MM.1S (cell line): ENCODE data around the gene DIPK1B.

Source experiments
- DNase-seq: peaks from one replicate; pipeline ENCODE4 v3.0.0-alpha.2; 2015
- H2AFZ ChIP-seq: fragments of 300-600 bp; sonication (generic); 2 replicates; pipeline ENCODE4 v1.6.0; 2016; ENCODE audit warnings: antibody characterized with exemption, low read length
- H3F3A ChIP-seq: fragments of 300-600 bp; sonication (generic); 2 replicates; pipeline ENCODE4 v1.6.1; 2016; ENCODE audit warnings: mild to moderate bottlenecking, antibody characterized with exemption, low read length, moderate library complexity, mixed read lengths; ENCODE audit not compliant: insufficient read depth
- H3K27ac ChIP-seq: fragments of 300-600 bp; sonication (generic); 2 replicates; pipeline ENCODE4 v1.5.1; 2016; ENCODE audit warnings: mild to moderate bottlenecking, low read length
- H3K27me3 ChIP-seq: fragments of 300-600 bp; sonication (generic); replicated peaks from 2 replicates; pipeline ENCODE4 v1.6.0; 2016; ENCODE audit warnings: low read length; ENCODE audit not compliant: insufficient read depth
- H3K36me3 ChIP-seq: fragments of 300-600 bp; sonication (generic); replicated peaks from 2 replicates; pipeline ENCODE4 v1.6.1; 2016; ENCODE audit warnings: mild to moderate bottlenecking, low read length, mixed read lengths; ENCODE audit not compliant: insufficient read depth
- H3K4me1 ChIP-seq: fragments of 300-600 bp; sonication (generic); 2 replicates; pipeline ENCODE4 v1.6.1; 2016; ENCODE audit warnings: low read length, mixed read lengths
- H3K4me2 ChIP-seq: fragments of 300-600 bp; sonication (generic); 2 replicates; pipeline ENCODE4 v1.6.0; 2016; ENCODE audit warnings: low read depth, low read length
- H3K4me3 ChIP-seq: fragments of 300-600 bp; sonication (generic); 2 replicates; pipeline ENCODE4 v1.5.1; 2016; ENCODE audit warnings: low read length, mixed read lengths
- H3K79me2 ChIP-seq: fragments of 300-600 bp; sonication (generic); 2 replicates; pipeline ENCODE4 v1.6.1; 2016; ENCODE audit warnings: mixed run types, low read length, mixed read lengths
- H3K9ac ChIP-seq: fragments of 300-600 bp; sonication (generic); 2 replicates; pipeline ENCODE4 v1.6.1; 2016; ENCODE audit warnings: low read length, mixed read lengths
- H3K9me2 ChIP-seq: fragments of 300-600 bp; sonication (generic); replicated peaks from 2 replicates; pipeline ENCODE4 v1.6.1; 2016; ENCODE audit warnings: mild to moderate bottlenecking, low read length, mixed read lengths; ENCODE audit not compliant: insufficient read depth
- H3K9me3 ChIP-seq: fragments of 300-600 bp; sonication (generic); replicated peaks from 2 replicates; pipeline ENCODE4 v1.6.1; 2016; ENCODE audit warnings: mild to moderate bottlenecking, low read length, mixed read lengths; ENCODE audit not compliant: insufficient read depth
- H4K20me1 ChIP-seq: fragments of 300-600 bp; sonication (generic); 2 replicates; pipeline ENCODE4 v1.6.1; 2016; ENCODE audit warnings: mild to moderate bottlenecking, low read length, moderate library complexity, mixed read lengths; ENCODE audit not compliant: insufficient read depth
- EZH2 ChIP-seq: fragments of 300-600 bp; sonication (generic); optimal IDR thresholded peaks from 2 replicates; pipeline ENCODE3; 2017; ENCODE audit warnings: low read depth, mild to moderate bottlenecking, antibody characterized with exemption, low read length, mixed read lengths
- EZH2phosphoT487 ChIP-seq: fragments of 300-600 bp; sonication (generic); IDR thresholded peaks from 2 replicates; pipeline ENCODE4 v1.6.1; 2018; ENCODE audit warnings: antibody characterized with exemption, low read length
- TF ChIP-seq, protein P1 (sequence below): fragments of 300-600 bp; sonication (generic); IDR thresholded peaks from 2 replicates; pipeline ENCODE4 v1.5.1; 2016; ENCODE audit warnings: antibody characterized with exemption, low read length, mixed read lengths

Gene DIPK1B

DNA sequence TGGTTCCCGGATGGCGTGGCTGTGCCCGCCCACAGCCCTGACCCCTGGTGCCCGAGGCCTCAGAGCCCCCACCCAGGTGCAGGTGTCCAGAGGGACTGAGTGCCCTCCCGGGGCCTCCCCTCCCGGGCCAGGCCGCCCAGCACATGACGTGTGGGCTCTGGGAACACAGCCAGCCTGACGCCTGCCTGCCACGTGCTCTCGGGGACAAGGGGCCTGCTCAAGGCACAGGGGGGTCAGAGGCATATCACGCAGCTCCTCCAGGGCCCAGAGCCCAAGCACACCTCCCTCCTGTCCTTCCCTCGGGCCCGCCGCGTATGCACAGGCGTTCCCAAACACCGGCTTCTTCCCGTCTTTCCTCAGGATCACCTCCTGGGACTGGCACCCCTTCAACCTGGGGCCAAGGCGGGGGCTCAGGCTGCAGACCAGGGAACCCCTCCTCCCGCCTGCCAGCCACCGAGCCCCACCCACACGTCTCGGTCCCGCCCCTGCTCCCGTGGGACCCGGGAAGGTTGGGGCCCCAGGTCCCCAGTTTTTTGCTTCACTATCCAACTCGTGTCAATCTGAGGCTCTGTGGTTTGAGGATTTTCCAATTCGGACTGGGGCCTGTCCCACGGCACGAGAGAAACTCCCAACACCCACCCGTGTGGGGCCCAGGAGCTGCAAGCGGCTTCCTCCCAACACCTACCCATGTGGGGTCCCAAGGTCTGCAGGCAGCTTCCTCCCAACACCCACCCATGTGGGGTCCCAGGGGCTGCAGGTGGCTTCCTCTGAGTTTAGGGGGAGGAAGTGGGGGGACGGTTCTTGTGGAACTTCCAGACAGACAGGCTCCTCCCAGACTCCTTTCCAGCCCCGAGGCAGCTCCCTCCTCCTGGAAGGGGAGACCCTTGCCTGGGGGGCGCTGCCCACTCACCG lies 28.9 kb downstream of the DIPK1B start:
- TF ChIP-seq EZH2 (no peak), EZH2phosphoT487 (no peak)
- TF ChIP-seq, protein P1, sequence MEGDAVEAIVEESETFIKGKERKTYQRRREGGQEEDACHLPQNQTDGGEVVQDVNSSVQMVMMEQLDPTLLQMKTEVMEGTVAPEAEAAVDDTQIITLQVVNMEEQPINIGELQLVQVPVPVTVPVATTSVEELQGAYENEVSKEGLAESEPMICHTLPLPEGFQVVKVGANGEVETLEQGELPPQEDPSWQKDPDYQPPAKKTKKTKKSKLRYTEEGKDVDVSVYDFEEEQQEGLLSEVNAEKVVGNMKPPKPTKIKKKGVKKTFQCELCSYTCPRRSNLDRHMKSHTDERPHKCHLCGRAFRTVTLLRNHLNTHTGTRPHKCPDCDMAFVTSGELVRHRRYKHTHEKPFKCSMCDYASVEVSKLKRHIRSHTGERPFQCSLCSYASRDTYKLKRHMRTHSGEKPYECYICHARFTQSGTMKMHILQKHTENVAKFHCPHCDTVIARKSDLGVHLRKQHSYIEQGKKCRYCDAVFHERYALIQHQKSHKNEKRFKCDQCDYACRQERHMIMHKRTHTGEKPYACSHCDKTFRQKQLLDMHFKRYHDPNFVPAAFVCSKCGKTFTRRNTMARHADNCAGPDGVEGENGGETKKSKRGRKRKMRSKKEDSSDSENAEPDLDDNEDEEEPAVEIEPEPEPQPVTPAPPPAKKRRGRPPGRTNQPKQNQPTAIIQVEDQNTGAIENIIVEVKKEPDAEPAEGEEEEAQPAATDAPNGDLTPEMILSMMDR, result no peak
- no peak overlapping the region for H3K4me2 ChIP-seq
- H3K27me3 ChIP-seq, result peaks cover 88% of the 10 kb centered on the region
- DNase-seq, result no peak
- no peaks in the 10 kb centered on the region for H4K20me1 ChIP-seq
- no peak overlapping the region for H3K9ac ChIP-seq
- H2AFZ ChIP-seq, result no peak overlapping the region
- no peaks in the 10 kb centered on the region for H3K9me3 ChIP-seq
- no peaks in the 10 kb centered on the region for H3K4me1 ChIP-seq
- H3K4me3 ChIP-seq, result no peak overlapping the region
- H3K36me3 ChIP-seq, result no peaks in the 10 kb centered on the region
- no peaks in the 10 kb centered on the region for H3K79me2 ChIP-seq
- H3K27ac ChIP-seq, result no peak overlapping the region
- no peaks in the 10 kb centered on the region for H3F3A ChIP-seq
- no peaks in the 10 kb centered on the region for H3K9me2 ChIP-seq

GRCh38 chr9:136741883-136742571 lies 29.7 kb downstream of the DIPK1B start:
- DNase-seq, result no peak
- H3K4me2 ChIP-seq, result no peak overlapping the region
- TF ChIP-seq, protein P1, result no peak
- TF ChIP-seq EZH2phosphoT487, result no peak
- peak; percentile 4 for TF ChIP-seq EZH2
- H3F3A ChIP-seq, result no peaks in the 10 kb centered on the region
- no peak overlapping the region for H3K27ac ChIP-seq
- no peaks in the 10 kb centered on the region for H3K4me1 ChIP-seq
- peaks cover 92% of the 10 kb centered on the region for H3K27me3 ChIP-seq
- no peaks in the 10 kb centered on the region for H3K9me2 ChIP-seq
- no peak overlapping the region for H3K9ac ChIP-seq
- no peaks in the 10 kb centered on the region for H3K79me2 ChIP-seq
- H3K36me3 ChIP-seq, result no peaks in the 10 kb centered on the region
- H3K9me3 ChIP-seq, result no peaks in the 10 kb centered on the region
- no peaks in the 10 kb centered on the region for H4K20me1 ChIP-seq
- H2AFZ ChIP-seq, result no peak overlapping the region
- no peak overlapping the region for H3K4me3 ChIP-seq

DNA sequence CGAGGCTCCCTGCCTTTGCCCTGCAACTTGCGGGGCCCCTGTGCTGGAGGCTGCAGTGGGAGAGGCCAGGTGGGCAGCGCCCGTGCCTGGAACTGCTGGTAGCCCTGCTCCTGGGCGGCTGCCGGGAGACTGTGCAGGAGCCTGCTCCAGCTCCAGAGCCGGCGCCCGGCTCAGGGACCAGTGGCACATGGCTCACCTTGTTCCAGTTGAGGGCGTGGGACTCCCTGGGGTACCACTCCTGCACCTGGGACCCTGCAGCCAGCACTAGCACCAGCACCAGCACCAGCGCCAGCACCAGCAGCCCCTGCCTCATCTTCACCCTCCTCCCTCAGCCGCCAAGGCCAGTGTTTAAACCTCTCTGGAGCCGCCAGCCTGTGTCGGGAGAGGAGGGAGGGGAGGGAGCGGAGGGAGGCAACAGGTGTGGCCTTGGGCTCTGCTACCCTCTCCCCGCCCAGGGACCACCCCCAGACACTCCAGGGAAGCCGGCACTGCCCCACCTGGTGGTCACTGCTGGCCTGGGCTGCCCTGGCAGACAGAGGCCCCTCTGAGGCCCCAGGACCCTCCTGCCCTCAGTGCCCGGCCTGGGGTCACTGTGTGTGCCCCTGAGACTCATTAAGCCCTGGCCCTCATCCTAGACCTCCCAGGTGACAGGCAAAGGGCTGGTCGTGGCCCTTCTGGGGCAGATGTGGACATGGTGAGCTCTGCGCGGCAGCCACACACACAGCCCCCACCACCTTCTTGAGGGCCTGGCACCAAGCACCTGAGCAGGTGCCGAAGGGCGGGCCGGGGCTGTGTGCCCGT lies 30.4 kb downstream of the DIPK1B start, which contains the start of gene LCN10:
Gene LCN10, minus strand, starts transcription at position 350 of the 801 bp plus-strand sequence. Its CDS starts 37 bp downstream, at position 313.
- Histone ChIP-seq H3F3A (no peaks in the 10 kb centered on the region), H3K36me3 (no peaks in the 10 kb centered on the region), H3K9me3 (no peaks in the 10 kb centered on the region), H4K20me1 (no peaks in the 10 kb centered on the region), H3K79me2 (no peaks in the 10 kb centered on the region), H3K27ac (no peak within 1 kb of the TSS), H3K4me1 (no peaks in the 10 kb centered on the region), H2AFZ (no peak within 1 kb of the TSS), H3K9me2 (no peaks in the 10 kb centered on the region), H3K4me2 (no peak within 1 kb of the TSS), H3K4me3 (no peak within 1 kb of the TSS), H3K27me3 (peaks cover 97% of the 10 kb centered on the region), H3K9ac (no peak within 1 kb of the TSS)
- DNase-seq, result no peak
- TF ChIP-seq, protein P1, result no peak
- no peak for TF ChIP-seq EZH2phosphoT487
- TF ChIP-seq EZH2, result no peak
